Stimulated activated naive CD8-positive, alpha-beta T cell treated with anti-CD3 and anti-CD28 coated beads, Interleukin-15, Interleukin-2, amounts not matched to agents 100 U/mL and 50 U/mL, for 24 hours (primary cell): ENCODE results near the gene WDR54.
"Not testable (repeated sequence)": the region's sequence is repeated elsewhere in the genome, so short reads cannot be mapped to it uniquely, and the experiment has no call there.

Source experiments
- ATAC-seq: fragments of 150-1000 bp; cut with Tn5 transposase; one replicate; pipeline ENCODE4 v1.10.0; 2021
- DNase-seq: peaks from one replicate; pipeline ENCODE4 v3.0.0; 2021

WDR54 gene

DNA sequence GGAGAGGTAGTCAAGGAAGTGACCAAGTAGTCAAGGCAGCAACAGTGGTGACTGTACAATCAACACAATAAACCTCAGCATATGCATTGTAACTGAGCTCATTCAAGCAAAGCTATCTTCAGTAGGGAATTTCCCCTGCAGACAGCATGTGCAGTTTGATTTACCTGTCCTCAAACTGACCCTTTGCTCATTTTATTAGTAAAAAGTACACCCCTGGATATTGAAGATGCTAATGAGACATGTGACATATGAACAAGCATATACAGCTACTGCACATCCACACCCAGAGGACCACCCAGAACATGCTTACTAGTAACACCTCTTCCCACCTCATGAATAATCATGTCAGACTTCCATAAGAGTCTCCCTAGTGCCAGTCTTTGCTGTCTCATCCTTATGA is 15.5 kb upstream of the WDR54 start:
- no peak for DNase-seq

DNA sequence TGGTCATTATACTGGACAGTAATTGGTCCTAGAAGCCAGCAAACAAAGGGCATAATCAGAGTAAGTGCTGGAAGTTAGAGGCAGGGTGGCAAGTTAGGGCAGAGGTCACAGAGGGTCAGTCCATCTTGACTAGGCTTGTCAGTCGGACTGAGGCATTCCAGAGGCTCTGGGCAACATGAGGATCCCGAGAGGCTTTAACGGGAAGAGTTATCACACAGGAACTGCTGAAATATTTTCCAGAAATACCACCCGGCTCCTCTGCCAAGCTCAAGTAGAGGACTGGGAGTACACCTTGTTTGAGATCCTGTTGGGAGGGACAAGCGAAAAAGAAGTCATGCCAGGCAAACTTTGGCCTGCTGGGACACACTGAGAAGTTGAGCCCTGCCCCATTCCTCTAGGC is 13.8 kb upstream of the WDR54 start:
- ATAC-seq: no peak
- no peak for DNase-seq

More for the DNA sequence above, 15.5 kb upstream of the WDR54 start:
- ATAC-seq: no peak

DNA sequence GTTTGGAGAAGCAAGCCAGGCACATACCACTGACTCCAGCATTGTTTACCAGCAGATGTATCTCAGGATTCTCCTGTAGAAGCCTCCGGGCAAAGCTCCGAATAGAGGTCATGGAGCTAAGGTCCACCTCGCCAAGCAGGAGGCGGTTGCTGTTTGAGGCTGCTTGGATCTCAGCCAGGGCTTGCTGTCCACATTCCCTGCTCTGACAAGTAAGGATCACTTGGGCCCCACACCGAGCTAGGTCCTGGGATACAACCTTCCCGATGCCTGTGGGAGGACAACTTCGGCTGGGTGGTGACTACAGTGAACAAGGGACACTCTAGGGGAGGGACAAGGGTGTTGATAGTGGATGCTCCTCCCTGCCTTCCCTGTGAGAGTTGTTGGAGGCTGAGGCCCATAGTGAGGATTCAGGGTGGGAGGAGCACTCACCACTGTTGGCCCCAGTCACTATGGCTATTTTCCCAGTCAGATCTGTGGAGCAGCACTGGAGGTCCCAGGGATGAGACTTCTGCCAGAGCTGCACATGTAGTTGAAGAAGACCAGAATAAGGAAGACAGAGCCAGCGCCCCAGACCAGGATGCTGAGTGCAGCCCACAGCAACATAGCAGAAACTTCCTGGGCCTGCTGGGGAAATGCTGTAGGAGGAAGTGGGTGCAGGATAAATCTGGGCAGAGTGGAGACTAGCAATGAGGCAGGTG is 8.4 kb upstream of the WDR54 start:
- ATAC-seq (no peak), DNase-seq (no peak)

DNA sequence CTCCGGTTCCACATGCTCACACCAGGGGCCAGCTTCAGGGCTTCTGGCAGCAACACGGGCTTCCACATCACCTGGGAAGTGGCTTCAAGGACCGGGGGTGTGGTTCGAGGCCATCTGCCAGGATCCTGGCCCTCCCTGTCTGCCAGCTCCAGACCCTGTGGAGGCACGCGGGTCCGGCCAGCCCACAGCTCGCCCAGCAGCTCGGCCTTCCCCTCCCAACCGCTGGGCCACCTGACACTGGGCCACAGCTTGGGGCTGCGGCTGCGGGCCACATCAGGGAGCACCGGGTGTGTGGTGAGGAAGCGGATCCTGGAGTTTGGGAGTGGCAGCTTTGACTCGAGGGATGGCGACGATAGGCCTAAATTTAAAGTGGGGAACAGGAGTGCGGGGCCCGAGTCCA is 7.1 kb upstream of the WDR54 start:
- no peak for DNase-seq
- ATAC-seq: no peak

DNA sequence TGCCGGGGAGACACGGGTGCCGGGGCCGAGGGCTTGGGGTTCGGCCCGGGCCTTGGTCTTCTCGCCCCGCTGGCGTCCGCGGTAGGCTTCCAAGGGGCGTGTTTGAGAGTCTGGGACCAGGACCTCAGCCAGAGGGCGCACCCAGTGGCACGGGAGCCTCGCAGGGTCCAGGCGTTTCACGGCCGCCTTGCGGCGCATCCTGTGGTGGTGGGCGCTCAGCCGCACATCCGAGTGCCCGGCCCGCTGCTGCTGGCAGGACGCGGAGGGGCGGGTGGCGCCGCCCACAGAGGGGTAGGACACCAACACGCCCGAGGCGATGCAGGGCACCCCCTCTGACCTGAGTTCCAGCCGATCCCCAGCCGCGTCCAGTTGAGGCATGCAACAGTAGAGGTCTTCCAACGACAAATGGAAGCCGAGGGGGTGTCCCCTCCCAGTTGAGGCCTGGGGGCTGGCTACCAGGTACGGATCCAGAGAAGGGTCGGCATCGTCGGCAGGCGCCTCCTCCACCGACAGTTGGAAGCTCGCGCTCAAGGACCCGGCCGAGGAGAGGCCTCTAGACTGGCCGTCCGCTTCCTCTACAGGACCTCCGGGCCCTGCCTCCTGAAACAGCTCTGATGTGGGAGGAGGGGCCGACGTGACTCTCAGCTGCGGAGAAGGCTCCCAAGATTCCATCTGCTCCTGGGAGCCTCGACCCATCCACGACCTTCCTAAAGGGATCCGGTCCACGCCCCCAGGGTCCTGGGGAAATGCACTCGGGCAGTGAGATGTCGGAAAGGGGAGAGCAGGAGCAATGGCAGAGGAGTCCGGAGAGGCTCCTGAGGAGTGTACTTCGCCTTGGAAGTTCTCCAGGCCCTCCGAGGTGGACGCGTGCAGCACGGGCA is 6.4 kb upstream of the WDR54 start:
- DNase-seq (peak; percentile 47), ATAC-seq (peak; percentile 44)

DNA sequence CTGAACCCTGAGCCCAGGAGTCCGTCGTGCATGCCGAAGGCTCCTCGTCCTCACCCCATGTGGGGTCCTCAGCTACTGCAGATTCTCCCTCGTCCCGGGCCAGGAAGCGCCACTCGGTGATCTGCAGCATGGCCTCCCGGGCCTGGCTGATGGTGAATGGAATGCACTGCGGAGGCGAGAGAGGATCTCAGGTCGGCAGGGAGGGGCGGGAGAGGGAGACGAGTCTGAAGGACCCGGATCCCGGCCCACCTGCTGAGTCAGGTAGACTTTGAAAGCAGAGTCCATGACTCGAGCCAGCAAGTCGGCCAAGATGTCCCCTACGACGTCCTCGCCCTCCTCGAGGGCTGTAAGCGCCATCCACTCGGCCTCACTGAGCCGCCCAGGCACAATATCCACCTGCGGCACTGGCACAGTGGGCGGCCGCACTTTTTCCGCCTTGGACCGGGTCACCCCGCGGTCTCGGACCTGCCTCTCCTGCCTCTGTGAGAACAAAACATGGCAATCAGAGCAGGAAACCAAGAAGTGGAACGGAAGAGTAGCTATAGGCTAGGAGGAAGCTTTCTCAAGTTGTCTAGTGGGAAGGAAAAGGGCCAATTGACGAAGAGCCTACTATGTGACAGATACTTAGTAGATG is 5.7 kb upstream of the WDR54 start:
- DNase-seq: no peak
- no peak for ATAC-seq

DNA sequence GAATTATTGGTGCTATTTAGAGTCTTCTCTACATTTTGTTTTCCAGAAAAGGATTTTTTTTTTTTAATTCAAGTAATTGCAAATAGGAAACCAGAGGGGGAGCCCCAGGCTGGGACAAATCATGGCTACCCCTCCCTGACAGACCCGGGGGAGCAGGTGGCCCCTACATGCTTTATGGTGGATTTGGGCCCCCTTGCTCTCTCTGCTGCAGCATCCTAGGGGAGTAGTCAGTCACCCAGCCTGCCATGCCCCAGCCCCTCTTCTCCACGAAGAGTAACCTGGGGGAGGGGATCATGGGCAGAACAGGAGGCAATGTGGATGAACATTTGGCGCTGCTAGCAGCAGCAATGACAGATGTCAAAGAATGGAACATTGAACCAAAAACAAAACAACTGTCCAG is 4.8 kb upstream of the WDR54 start:
- ATAC-seq (no peak), DNase-seq (no peak)

DNA sequence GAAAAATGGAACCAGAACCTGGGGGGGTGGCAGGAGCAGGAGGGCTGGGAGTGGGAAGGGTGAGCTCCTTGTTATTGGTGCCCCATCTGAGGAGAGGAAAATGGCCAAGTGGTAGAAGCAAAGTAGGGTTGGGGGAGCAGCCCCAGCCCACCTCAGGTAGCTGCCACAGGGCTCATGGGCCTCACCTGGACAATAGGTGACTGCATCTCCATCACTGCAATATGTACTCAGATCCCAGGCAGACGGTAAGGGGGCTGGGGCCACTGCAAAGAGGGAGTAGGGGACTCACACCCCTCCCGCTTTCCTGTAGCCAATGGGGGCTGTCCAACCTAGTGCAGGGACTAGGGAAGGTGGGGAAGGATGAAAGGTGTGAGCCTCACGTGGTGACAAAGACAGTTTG is 4.3 kb upstream of the WDR54 start:
- DNase-seq (no peak), ATAC-seq (no peak)

DNA sequence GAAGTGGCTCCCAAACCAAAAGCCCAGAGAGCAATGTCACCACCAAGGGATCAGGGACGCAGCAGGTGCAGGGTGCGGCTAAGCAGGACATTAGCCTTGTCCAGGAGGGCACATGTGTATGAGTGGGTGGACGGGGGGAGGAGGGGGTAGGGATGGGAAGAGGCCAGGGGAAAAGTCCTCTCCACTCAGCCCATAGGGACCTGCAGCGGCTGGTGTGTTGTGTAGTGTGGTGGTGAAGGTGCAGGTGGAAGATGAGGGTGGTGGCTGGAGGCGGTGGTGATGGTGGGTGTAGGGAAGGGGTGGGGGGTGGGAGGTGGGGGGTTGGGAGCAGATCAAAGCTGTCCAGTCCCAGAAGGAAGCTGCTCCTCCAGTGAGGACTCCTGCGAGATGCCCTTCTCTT is 3.8 kb upstream of the WDR54 start:
- no peak for DNase-seq
- ATAC-seq: no peak

DNA sequence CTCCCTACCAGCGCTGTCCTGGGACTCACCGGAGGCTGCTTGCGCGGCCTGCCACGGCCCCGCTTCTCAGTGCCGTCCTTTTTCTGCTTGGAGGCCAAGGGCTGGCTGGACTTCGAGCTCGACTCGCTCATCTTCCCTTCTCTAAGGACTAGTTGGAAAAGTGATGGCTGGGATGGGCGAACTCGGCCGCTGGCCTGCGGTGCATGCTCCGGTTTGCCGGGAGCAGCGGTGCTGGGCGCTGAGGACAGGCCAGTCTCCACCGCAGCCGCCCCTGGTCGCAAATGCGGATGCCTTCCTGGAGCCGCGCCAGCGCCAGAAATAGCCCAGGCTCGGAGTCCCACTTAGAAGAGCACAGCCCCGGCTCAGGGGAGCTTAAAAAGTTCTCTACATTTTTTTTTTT is 3.2 kb upstream of the WDR54 start:
- DNase-seq: no peak
- ATAC-seq: no peak

DNA sequence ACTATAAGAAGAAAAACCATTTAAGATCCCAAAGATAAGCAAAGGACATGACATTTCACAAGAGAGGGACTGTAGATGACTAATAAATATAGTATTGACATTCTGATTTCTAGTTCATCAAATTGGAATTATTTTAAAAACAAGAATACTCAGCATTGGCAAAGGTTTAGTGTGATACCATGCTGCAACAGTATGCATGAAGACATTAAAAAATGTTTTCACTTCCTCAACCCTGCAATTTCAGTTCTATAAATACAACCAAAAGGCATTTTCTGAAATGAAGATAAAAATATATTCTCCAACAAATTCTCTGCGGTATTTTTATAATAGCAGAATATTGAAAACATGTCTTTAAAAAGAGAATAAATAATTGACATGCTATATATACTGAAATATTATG is 2.2 kb upstream of the WDR54 start:
- DNase-seq: no peak
- ATAC-seq: no peak

DNA sequence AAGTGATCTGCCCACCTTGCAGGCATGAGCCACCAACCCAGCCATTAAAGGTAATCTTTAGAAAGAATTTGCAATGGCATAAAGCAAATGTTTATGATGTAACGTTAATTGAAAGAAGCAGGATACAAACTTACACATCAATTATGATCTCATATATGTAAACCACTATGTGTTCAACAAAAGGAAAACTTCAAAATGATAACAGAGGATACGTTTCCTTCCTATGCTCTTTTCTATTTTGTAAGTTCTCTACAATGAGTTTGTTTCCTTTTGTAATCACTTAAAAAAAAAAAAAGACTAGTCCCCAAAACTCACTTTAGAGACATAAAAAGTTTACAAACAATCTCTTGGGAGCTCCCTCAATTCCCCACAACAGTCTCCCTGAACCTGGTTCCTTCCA is 1.5 kb upstream of the WDR54 start:
- ATAC-seq (no peak), DNase-seq (no peak)

DNA sequence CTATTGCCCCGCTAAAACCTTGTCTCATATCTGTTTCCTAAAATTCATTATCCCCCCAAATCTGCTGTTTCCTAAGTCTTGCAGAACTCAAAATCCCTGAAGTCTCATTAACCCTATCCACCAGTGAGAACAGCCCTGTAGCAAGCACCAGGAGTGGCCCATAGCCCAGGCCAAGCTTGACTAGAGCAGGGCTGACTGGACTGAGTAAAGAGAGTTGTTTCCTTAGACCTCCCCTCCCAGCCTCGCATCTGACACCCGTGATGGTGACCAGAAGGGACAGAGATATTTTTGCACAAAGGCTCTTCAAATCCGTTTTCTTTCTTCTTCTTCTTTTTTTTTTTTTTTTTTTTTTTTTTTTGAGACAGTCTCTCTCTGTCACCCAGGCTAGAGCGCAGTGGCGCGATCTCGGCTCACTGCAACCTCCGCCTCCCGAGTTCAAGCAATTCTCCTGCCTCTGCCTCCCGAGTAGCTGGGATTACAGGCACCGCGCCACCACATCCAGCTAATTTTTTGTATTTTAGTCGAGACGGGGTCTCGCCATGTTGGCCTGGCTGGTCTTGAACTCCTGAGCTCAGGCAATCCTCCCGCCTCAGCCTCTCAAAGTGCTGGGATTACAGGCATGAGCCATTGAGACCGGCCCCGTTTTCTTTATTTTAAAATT is 957 bp upstream of the WDR54 start:
- ATAC-seq, DNase-seq: not testable (repeated sequence)

DNA sequence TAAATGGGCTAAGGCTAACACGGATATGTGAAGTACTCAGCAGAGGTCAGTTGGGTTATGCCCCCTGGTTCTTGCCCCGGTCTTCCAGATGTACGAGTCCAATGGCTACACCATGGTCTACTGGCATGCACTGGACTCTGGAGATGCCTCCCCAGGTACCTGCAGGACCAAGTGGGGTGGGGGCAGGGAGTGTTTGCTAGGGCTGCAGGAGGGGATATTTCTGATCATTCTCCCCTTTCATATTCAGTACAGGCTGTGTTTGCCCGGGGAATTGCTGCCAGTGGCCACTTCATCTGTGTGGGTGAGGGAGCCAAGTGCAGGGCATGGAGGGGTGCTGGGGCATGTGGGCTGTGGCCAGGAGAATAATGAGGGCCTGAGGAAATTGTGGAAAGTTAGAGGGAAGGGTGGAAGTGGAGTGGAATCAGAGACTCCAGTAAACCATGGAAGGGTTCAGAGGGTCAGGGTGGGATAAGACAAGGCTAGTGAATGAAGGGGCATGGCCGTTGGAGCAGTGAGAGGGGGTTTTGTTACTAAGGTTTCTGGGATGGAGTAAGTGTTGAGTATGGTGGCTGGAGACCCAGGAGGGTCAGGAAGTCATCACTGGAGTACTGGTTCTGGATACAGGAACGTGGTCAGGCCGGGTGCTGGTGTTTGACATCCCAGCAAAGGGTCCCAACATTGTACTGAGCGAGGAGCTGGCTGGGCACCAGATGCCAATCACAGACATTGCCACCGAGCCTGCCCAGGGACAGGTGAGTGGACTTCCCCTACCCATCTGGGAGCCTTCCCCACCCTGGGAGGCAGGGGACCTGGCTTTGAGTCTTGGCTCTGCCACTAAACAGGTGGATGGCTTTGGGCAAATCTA is 1.9 kb downstream of the WDR54 start:
- DNase-seq: no peak
- no peak for ATAC-seq

DNA sequence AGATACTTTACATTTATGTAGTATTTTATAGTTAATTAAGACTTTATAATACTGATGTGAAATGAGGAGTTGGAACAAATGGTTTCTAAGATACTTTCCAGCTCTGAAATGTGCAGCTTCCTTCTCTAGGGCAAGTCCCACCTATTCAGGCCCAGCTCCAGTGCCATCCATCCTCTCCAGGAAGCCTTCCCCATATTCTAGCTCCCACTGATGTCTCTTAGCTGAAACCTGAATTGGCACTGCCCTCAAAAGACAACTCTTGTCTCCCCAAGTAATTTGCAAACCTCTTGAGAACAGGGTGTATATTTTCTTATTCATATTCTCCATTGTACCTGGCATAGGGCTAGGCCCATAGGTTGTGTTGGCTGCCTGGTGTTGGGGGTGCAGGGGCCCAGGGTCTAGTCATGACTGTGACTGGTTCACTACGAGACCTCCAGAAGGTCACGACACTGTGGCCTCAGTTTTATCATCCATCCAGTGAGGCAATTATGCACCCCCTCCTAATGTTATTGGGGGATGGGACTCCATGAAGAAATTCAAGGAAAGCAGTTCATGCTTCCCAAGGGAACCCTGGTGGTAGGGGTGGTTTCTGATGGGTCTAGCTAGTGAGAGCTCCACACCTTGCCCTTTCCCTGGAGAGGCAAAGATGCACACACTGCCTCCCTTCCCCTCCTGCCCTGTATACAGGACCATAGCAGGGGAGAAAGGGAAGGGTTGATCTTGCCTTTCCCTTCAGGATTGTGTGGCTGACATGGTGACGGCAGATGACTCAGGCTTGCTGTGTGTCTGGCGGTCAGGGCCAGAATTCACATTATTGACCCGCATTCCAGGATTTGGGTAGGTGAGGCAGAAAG is 2.8 kb downstream of the WDR54 start:
- ATAC-seq (no peak), DNase-seq (no peak)

DNA sequence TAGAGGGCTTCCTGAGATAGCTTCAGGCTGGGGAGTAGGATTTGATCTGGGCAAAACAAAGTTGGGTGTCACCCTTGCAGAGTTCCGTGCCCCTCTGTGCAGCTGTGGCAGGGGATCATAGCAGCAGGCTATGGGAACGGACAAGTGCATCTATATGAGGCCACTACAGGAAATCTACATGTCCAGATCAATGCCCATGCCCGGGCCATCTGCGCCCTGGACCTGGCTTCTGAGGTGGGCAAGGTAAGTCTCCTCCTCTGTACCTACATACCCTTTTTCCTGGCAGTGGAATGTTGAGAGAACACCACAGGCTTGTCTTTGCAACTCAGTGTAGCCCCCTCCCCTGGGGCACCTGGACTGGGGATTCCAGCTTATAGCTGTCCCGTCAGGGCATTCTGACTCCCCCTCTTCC is 3.5 kb downstream of the WDR54 start:
- DNase-seq (no peak), ATAC-seq (no peak)

DNA sequence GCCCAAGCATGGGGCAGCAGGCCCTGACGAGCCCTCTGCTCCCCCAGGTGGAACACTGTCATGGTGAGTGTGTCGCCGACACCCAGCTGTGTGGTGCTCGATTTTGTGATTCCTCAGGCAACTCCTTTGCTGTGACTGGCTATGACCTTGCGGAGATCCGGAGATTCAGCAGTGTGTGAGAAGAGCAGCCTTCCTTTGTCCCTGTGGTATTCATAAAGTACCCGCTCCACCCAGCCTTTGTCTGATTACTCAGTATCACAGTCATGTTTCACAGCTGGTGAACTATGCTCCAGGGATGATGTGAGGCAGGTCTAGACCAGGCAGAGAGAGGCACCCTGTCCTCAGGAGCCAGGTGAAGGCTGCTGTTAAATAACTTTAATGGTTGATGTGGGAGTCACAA is 4.0 kb downstream of the WDR54 start:
- ATAC-seq: no peak
- no peak for DNase-seq

DNA sequence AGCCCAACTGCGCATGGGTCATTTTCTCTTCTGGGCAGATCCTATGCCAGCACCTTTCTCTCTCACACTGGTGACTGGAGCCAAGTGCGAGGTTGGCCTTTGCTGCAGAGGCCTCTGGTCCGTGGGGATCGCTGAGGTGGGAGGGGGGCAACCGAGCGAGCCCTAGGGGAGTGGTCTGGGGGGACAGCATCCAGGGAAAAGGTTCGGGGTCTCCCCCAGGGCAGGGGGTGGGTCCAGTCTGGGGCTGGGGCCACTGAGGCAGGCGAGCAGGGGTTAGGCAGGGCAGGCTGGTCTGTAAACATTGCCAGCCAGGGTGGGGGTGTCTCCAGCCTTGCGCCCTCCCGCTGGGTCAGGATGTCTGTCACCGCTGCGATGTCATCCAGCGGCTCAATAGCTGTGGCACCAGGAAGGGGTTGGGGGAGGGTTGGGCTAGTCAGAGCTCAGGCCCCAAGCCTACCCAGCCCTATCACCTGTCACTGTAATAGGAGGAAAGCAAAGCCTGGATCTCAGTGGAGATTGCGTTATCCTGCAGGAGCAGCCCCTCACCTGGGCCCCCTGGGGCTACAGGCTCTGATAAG is 4.7 kb downstream of the WDR54 start:
- no peak for DNase-seq
- no peak for ATAC-seq

DNA sequence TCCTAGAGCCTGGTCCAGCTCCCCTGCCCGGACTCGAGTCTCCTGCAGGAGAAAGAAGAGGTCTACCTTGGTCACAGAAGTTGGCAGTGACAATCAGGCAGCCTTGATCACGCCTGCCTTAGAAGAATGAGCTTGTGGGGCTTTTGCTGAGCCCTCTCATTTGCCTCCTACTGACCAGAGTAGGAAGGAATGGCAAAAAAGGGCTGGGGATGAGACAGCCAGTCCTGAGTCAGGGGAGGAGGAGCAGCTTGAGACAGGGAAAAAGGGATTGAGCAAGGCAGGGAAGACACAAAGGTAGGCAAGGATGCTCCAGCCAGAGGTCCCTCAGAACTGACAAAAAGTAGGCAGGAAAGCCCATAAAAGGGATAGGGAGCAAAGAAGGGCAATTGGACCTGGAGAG is 6.0 kb downstream of the WDR54 start:
- ATAC-seq (no peak), DNase-seq (no peak)

DNA sequence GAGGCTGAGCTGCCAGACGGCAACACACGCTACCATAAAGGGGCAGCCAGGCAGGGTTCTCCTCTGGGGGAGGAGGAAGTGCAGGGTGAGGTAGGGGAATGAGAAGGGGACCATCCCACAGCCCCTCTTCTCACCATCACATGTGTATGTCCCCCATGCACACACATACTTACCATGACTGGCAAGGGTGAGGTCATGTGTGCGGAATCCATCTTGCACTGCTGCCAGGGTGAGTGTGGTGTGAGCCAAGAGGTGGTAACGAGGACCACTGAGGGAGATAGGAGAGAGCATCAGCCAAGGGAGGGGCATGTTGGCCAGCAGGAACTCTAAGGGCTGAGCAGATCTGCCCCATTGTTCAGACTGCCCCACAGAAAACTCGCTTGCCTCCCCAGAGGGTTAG is 7.1 kb downstream of the WDR54 start:
- DNase-seq (no peak), ATAC-seq (no peak)
